ENCODE data around the gene RNF123. TPM values are rescaled to one million over a fixed set of nuclear protein-coding genes. Genes with fewer than 3 reads are reported as not detected.
"Not testable (repeated sequence)": the region's sequence is repeated elsewhere in the genome, so short reads cannot be mapped to it uniquely, and the experiment has no call there.

Gene RNF123
- total and polyA plus RNA-seq, 4 donors = 34.3 to 104 (median 40.2) TPM

DNA sequence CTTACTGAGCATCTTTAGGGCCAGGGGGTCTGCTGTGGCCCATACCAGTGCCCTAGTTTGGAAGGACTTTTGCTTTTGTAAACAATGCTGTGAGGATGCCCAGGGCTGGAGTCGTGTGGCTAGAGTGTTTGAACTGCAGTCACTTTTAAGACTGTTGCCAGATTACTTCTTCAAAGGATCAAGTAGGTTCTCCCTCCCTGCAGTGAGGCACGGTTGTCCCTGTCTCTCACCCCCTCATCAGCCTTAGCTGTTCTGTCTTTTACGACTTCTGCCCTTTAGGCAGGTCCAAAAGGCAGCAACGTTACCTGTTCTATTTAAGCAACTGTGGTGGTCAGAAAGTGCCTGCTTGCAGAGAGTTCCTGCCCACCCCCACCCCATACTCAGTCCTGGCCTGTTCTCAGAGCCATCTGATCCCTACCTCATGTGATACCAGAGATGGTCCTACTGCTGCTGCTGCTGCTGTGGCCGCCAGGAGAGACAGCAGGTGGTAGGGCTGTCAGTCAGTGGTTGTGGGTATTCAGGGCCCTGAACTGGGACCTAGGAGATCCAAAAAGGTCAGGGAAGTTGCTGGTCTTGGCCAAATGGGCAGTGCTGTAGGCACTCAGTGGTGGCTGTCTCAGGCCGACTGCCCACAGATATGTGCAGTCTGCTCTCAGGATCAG lies 5.2 kb downstream of the RNF123 start:
- not testable (repeated sequence) for H3K27ac ChIP-seq (ENCODE audit: low read depth in 1 of 2, low read length in 2 of 2); H3K4me3 ChIP-seq (ENCODE audit: low read depth in 1 of 3, low read length in 3 of 3); H3K27me3 ChIP-seq (ENCODE audit: control insufficient read depth in 4 of 4, insufficient read depth in 4 of 4, low read length in 3 of 4); DNase-seq (ENCODE audit: low spot score); H3K9ac ChIP-seq (ENCODE audit: low read depth in 1 of 2, low read length in 2 of 2); H3K9me3 ChIP-seq (ENCODE audit: control insufficient read depth in 4 of 4, low read length in 3 of 4)
- peaks cover 5 to 27% (median 21%) of the 10 kb centered on the region in 4 donors for H3K4me1 ChIP-seq (ENCODE audit: control insufficient read depth in 4 of 4, insufficient read depth in 4 of 4, low read length in 3 of 4)
- H3K36me3 ChIP-seq (ENCODE audit: control insufficient read depth in 4 of 4, insufficient read depth in 3 of 4, low read depth in 1 of 4, low read length in 3 of 4) = peaks cover 11 to 22% (median 16%) of the 10 kb centered on the region in 4 donors
- WGBS = 67% methylated on average over 6 of the region's 6 CpGs

- peaks cover 17 to 31% (median 21%) of the 10 kb centered on the region in 4 donors for H3K36me3 ChIP-seq (ENCODE audit: control insufficient read depth in 4 of 4, insufficient read depth in 3 of 4, low read depth in 1 of 4, low read length in 3 of 4)
- 87% methylated on average over 4 of the region's 4 CpGs for WGBS
- not testable (repeated sequence) for H3K4me3 ChIP-seq (ENCODE audit: low read depth in 1 of 3, low read length in 3 of 3); H3K27me3 ChIP-seq (ENCODE audit: control insufficient read depth in 4 of 4, insufficient read depth in 4 of 4, low read length in 3 of 4); DNase-seq (ENCODE audit: low spot score); H3K9me3 ChIP-seq (ENCODE audit: control insufficient read depth in 4 of 4, low read length in 3 of 4); H3K27ac ChIP-seq (ENCODE audit: low read depth in 1 of 2, low read length in 2 of 2); H3K9ac ChIP-seq (ENCODE audit: low read depth in 1 of 2, low read length in 2 of 2)
- H3K4me1 ChIP-seq (ENCODE audit: control insufficient read depth in 4 of 4, insufficient read depth in 4 of 4, low read length in 3 of 4) = peaks cover 5 to 18% (median 13%) of the 10 kb centered on the region in 4 donors
These were observed 6.1 kb downstream of the RNF123 start for GRCh38 chr3:49695350-49696015.

DNA sequence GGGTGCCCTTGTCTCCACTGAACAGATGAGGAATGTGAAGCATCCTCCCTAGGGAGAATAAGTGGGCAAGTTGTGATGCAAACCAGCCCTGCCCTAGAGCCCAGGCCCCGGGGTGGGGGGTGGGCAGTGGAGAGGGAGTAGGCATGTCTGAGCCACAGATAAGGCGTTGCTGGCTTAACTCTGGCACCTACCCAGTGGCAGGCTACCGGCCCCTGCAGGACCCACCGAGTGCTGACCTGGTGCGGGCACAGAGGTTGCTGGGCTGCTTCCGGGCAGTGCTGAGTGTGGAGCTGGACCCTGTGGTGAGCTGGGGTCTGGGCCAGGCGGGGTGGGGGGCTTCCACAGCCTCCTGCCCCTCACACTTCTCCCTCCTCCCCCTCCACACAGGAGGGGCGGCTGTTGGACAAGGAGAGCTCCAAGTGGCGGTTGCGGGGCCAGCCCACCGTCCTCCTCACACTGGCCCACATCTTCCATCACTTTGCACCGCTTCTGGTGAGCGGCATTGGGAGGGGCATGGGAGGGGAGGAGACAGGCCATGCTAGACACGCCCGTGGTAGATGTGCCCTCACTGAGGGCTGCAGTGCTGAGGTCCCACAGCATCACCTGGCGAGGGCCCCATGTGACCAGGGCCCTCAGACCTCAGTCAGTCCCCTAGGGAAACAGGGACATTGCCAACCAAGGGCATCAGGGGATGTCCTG lies 10.1 kb downstream of the RNF123 start:
- Histone ChIP-seq H3K36me3 (ENCODE audit: control insufficient read depth in 4 of 4, insufficient read depth in 3 of 4, low read depth in 1 of 4, low read length in 3 of 4) (peaks cover 29 to 66% (median 36%) of the 10 kb centered on the region in 4 donors), H3K9ac (ENCODE audit: low read depth in 1 of 2, low read length in 2 of 2) (no peak overlapping the region), H3K4me3 (ENCODE audit: low read depth in 1 of 3, low read length in 3 of 3) (no peak overlapping the region), H3K9me3 (ENCODE audit: control insufficient read depth in 4 of 4, low read length in 3 of 4) (no peaks in the 10 kb centered on the region), H3K27me3 (ENCODE audit: control insufficient read depth in 4 of 4, insufficient read depth in 4 of 4, low read length in 3 of 4) (no peaks in the 10 kb centered on the region), H3K4me1 (ENCODE audit: control insufficient read depth in 4 of 4, insufficient read depth in 4 of 4, low read length in 3 of 4) (peaks cover 0 to 1% (median under 1%) of the 10 kb centered on the region in 4 donors), H3K27ac (ENCODE audit: low read depth in 1 of 2, low read length in 2 of 2) (no peak overlapping the region)
- DNase-seq (ENCODE audit: low spot score) = no peak
- 92% methylated on average over 16 of the region's 16 CpGs for WGBS
- no peak for TF ChIP-seq YY1 (IDR thresholded peaks at IDR 0.05)
- no peak for TF ChIP-seq HNF4G (IDR thresholded peaks at IDR 0.05)
- no peak for TF ChIP-seq EGR1 (IDR thresholded peaks at IDR 0.05; ENCODE audit: low read depth in 2 of 2)
- TF ChIP-seq RAD21 (IDR thresholded peaks at IDR 0.05) = no peak
- no peak for TF ChIP-seq TAF1 (conservative IDR thresholded peaks at IDR 0.05)
- TF ChIP-seq, protein P1, sequence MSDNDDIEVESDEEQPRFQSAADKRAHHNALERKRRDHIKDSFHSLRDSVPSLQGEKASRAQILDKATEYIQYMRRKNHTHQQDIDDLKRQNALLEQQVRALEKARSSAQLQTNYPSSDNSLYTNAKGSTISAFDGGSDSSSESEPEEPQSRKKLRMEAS (IDR thresholded peaks at IDR 0.05) = no peak
- no peak for TF ChIP-seq FOXA2 (IDR thresholded peaks at IDR 0.05)
- no peak for TF ChIP-seq GABPA (IDR thresholded peaks at IDR 0.05 in 1 of 2, conservative IDR thresholded peaks at IDR 0.05 in 1 of 2)
- no peak for TF ChIP-seq HNF4A (conservative IDR thresholded peaks at IDR 0.05)

GRCh38 chr3:49700014-49700413 lies 10.7 kb downstream of the RNF123 start:
- Histone ChIP-seq H3K27ac (ENCODE audit: low read depth in 1 of 2, low read length in 2 of 2) (no peak overlapping the region), H3K4me3 (ENCODE audit: low read depth in 1 of 3, low read length in 3 of 3) (no peak overlapping the region), H3K36me3 (ENCODE audit: control insufficient read depth in 4 of 4, insufficient read depth in 3 of 4, low read depth in 1 of 4, low read length in 3 of 4) (peaks cover 32 to 70% (median 38%) of the 10 kb centered on the region in 4 donors), H3K4me1 (ENCODE audit: control insufficient read depth in 4 of 4, insufficient read depth in 4 of 4, low read length in 3 of 4) (no peaks in the 10 kb centered on the region), H3K27me3 (ENCODE audit: control insufficient read depth in 4 of 4, insufficient read depth in 4 of 4, low read length in 3 of 4) (no peaks in the 10 kb centered on the region), H3K9me3 (ENCODE audit: control insufficient read depth in 4 of 4, low read length in 3 of 4) (no peaks in the 10 kb centered on the region), H3K9ac (ENCODE audit: low read depth in 1 of 2, low read length in 2 of 2) (no peak overlapping the region)
- DNase-seq (ENCODE audit: low spot score) = no peak
- WGBS = 81% methylated on average over 8 of the region's 8 CpGs
- no peak for TF ChIP-seq RXRA (IDR thresholded peaks at IDR 0.05)
- TF ChIP-seq HNF4G (IDR thresholded peaks at IDR 0.05) = no peak
- TF ChIP-seq ATF3 (IDR thresholded peaks at IDR 0.05) = no peak
- no peak for TF ChIP-seq FOXA2 (IDR thresholded peaks at IDR 0.05)
- no peak for TF ChIP-seq RAD21 (IDR thresholded peaks at IDR 0.05)
- no peak for TF ChIP-seq REST (IDR thresholded peaks at IDR 0.05)
- no peak for TF ChIP-seq SP1 (IDR thresholded peaks at IDR 0.05)
- TF ChIP-seq JUND (IDR thresholded peaks at IDR 0.05) = no peak
- TF ChIP-seq TAF1 (conservative IDR thresholded peaks at IDR 0.05) = no peak
- no peak for TF ChIP-seq EGR1 (IDR thresholded peaks at IDR 0.05; ENCODE audit: low read depth in 2 of 2)
- TF ChIP-seq YY1 (IDR thresholded peaks at IDR 0.05) = no peak
- no peak for TF ChIP-seq NR2F2 (IDR thresholded peaks at IDR 0.05)
- TF ChIP-seq FOXA1 (IDR thresholded peaks at IDR 0.05) = no peak
